HCT116 (cell line): ENCODE results near the gene CPSF7.

ENCODE experiments used
- CTCF ChIP-seq, 3 experiments: fragments of 200-600 bp in 1 of 3; sonication (generic) in 1 of 3; IDR thresholded peaks in 2 of 3; conservative IDR thresholded peaks in 1 of 3; 2 replicates each; pipeline ENCODE4 v1.5.1; 2012 to 2017; ENCODE audit warnings: low read depth in 2 of 3, low read length in 2 of 3, antibody characterized with exemption in 1 of 3, borderline replicate concordance in 1 of 3, control low read depth in 1 of 3, mild to moderate bottlenecking in 1 of 3, mixed read lengths in 1 of 3, mixed run types in 1 of 3, moderate library complexity in 1 of 3; ENCODE audit not compliant: insufficient read depth in 1 of 3
- EGR1 ChIP-seq: IDR thresholded peaks from 2 replicates; pipeline ENCODE4 v1.6.1; 2012; ENCODE audit warnings: low read depth
- EZH2 ChIP-seq: fragments of 200-600 bp; sonication (generic); IDR thresholded peaks from 2 replicates; pipeline ENCODE4 v1.6.1; 2017; ENCODE audit warnings: antibody characterized with exemption, mixed run types
- JUND ChIP-seq: IDR thresholded peaks from 2 replicates; pipeline ENCODE4 v1.6.1; 2012
- POLR2A ChIP-seq: IDR thresholded peaks from 2 replicates; pipeline ENCODE4 v1.7.0; 2011; ENCODE audit warnings: borderline replicate concordance; ENCODE audit not compliant: insufficient read depth, insufficient read length; ENCODE audit errors: extremely low read depth
- POLR2AphosphoS5 ChIP-seq: IDR thresholded peaks from 2 replicates; pipeline ENCODE4 v1.6.1; 2011; ENCODE audit warnings: mild to moderate bottlenecking, low read depth, low read length, moderate library complexity
- RAD21 ChIP-seq: IDR thresholded peaks from 2 replicates; pipeline ENCODE4 v1.6.1; 2012; ENCODE audit warnings: low read depth, mild to moderate bottlenecking
- REST ChIP-seq: IDR thresholded peaks from 2 replicates; pipeline ENCODE4 v1.6.1; 2012; ENCODE audit warnings: low read depth
- SIN3A ChIP-seq: IDR thresholded peaks from 2 replicates; pipeline ENCODE4 v1.6.1; 2012; ENCODE audit warnings: low read depth
- TCF7L2 ChIP-seq: IDR thresholded peaks from 2 replicates; pipeline ENCODE4 v1.7.0; 2011; ENCODE audit warnings: borderline replicate concordance, inconsistent platforms; ENCODE audit not compliant: insufficient read depth, insufficient read length; ENCODE audit errors: extremely low read depth

GRCh38 chr11:61460474-61460881 is 30.7 kb upstream of the CPSF7 start:
- TF ChIP-seq SIN3A, result no peak
- TF ChIP-seq POLR2AphosphoS5, result no peak
- no peak for TF ChIP-seq CTCF (IDR thresholded peaks at IDR 0.05 in 2 of 3, conservative IDR thresholded peaks at IDR 0.05 in 1 of 3; ENCODE audit: borderline replicate concordance in 1 of 3, insufficient read depth in 1 of 3, low read depth in 2 of 3, low read length in 2 of 3)
- TF ChIP-seq POLR2A, result no peak
- TF ChIP-seq JUND, result no peak
- no peak for TF ChIP-seq EGR1
- TF ChIP-seq RAD21, result no peak
- TF ChIP-seq EZH2, result no peak
- no peak for TF ChIP-seq TCF7L2
- no peak for TF ChIP-seq REST
